ENCODE results near the gene MLKL. TPM values are rescaled to one million over a fixed set of nuclear protein-coding genes. Genes with fewer than 3 reads are reported as not detected.

The MLKL gene
- total RNA-seq = 17.6 and 20.6 TPM in 2 replicates

DNA sequence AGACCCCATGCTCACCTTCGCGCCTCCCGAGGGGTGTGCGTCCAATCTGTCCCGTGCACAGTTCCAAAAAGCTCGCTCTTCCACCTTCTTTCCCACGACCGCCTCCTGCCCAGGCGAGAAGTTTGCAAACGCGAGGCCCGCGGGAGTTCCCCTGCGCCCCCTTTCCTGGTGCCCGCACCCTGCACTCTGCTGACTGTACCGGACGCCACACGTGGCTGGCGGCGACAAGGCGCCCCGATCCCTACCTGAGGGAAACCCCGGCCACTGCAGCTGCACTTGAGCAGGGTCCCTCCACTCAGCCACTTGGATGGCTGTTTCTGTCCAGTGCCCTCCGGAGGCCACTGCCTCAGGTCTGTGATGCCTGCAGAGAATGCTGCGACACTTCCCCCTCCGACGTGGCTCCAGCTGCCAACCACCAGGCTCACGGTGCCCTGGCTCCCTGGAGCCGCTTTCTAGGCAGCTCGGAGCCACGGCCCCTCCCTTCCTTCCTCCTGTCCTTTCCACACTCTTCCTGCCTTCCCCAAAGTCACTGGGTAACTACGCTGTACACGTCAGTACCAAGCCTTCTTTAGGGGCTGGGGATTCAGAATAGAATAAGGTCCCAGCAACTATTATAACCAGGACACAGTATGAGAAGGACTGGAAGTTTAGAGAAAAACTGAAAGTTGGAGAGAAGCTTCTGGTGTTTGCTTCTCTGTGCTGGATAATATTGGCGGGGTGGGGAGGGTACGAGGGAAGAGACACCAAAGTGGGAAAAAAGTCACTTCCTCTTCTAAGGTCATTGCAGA, at the start of gene MLKL:
MLKL (minus strand) TSS at position 425 of the 788 bp plus-strand sequence. CDS start 5,105 bp downstream, outside the sequence.

DNA sequence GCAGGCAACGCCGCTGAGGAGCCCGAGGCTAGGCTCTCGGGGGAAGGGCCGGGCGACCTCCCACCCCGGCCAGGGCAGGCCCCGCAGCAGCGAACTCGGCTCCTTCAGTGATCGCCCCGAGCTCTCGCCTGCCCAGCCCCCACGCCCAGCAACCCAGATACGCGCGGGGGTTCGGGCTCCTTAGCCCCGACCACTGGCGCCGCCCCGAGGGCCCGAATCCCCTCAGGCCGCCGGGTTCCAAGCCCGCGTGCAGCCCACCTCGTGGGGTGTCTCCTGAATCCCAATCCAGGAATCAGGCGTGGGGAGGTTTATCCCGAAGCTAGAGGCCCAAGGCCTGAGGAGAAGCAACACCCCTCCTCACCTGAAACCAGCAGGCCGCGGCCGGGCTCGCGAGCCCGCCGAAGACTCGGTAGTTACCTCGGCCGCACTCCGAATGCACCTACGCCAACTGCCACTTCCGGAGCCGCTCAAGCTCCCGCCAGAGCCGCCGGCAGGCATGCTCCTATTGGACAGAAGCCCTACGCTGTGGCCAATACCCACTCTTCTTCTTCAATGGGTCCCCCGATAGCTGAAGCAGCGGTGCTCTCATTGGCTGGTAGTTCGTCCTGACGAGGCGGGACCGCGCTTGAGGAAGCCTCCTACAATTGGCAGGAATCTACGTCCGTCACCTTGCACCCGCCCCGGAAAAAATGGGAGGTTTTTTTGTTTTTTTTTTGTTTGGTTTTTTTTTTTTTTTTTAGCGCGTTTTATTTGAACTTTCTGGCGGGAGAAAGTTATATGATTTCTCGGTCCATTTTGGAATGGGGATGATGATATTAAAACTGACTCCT, 34.0 kb downstream of the MLKL start, which contains the start of gene RFWD3:
RFWD3 (minus strand) TSS at position 453 of the 830 bp plus-strand sequence. CDS start 5,428 bp downstream, outside the sequence.

Other genes starting within 250 kb of the MLKL start
- 149 and 159 TPM in 2 replicates for gene GLG1, start 93.7 kb downstream of the MLKL start, total RNA-seq
- 26.8 and 41.0 TPM in 2 replicates for gene RFWD3, start 34.0 kb downstream of the MLKL start, total RNA-seq
- not detected in 2 replicates for gene FA2H, start 74.0 kb upstream of the MLKL start, total RNA-seq